ENCODE data around the gene PKMYT1.

DNA sequence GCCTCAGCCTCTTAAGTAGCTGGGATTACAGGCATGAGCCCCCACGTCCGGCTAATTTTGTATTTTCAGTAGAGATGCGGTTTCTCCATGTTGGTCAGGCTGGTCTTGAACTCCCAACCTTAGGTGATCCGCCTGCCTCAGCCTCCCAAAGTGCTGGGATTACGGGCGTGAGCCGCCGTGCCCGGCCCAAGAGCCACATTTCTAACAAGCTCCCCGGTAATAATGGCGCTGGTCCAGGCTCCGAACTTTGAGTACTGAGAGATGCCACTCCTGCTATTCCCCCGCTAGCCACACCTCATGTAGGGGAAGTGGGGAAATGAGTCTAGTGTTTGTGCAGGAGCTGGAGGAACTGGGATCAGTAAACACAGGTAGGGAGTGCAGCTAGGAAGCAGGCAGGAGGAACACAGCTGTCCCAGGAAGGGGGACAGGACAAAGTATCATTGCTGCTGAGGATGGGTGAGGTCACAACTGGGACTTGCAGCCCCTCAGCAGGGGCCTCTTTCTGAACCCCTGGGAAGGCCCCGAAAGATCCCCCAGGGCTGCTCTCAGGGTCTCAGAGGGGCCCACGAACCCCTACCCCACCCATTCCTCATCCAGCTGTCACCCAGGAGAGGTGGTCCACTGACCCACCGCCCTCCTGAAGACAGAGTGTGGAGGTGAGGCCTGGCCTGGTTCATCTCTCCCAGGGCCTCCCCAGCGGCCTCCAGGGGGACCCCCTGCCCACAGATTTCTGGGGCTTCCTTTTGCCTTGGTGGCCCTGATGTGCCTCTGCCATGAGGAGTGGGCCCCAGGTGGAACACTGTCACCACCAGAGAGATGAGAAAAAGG is 19.8 kb downstream of the PKMYT1 start:
- TF ChIP-seq, protein P1, sequence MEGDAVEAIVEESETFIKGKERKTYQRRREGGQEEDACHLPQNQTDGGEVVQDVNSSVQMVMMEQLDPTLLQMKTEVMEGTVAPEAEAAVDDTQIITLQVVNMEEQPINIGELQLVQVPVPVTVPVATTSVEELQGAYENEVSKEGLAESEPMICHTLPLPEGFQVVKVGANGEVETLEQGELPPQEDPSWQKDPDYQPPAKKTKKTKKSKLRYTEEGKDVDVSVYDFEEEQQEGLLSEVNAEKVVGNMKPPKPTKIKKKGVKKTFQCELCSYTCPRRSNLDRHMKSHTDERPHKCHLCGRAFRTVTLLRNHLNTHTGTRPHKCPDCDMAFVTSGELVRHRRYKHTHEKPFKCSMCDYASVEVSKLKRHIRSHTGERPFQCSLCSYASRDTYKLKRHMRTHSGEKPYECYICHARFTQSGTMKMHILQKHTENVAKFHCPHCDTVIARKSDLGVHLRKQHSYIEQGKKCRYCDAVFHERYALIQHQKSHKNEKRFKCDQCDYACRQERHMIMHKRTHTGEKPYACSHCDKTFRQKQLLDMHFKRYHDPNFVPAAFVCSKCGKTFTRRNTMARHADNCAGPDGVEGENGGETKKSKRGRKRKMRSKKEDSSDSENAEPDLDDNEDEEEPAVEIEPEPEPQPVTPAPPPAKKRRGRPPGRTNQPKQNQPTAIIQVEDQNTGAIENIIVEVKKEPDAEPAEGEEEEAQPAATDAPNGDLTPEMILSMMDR (optimal IDR thresholded peaks at IDR 0.05 in 1 of 3, IDR thresholded peaks at IDR 0.05 in 1 of 3, conservative IDR thresholded peaks at IDR 0.05 in 1 of 3; ENCODE audit: extremely low read depth in 1 of 3, insufficient read depth in 2 of 3, low read length in 3 of 3), result no peak
- no peak for TF ChIP-seq EZH2 (IDR thresholded peaks at IDR 0.05; ENCODE audit: low read length)
